WTC11 (cell line): Measurements from ENCODE around the gene ELP4.

Source experiments
- ATF3 ChIP-seq: sonication (generic); formaldehyde crosslinking; conservative IDR thresholded peaks from 2 replicates; pipeline ENCODE4 v1.8.1; 2022; ENCODE audit warnings: mild to moderate bottlenecking, missing genetic modification reagents
- ERG ChIP-seq: fragments of 250-450 bp; sonication (Bioruptor Pico); IDR thresholded peaks from 2 replicates; pipeline ENCODE4 v1.8.0; 2021; ENCODE audit warnings: mild to moderate bottlenecking

DNA sequence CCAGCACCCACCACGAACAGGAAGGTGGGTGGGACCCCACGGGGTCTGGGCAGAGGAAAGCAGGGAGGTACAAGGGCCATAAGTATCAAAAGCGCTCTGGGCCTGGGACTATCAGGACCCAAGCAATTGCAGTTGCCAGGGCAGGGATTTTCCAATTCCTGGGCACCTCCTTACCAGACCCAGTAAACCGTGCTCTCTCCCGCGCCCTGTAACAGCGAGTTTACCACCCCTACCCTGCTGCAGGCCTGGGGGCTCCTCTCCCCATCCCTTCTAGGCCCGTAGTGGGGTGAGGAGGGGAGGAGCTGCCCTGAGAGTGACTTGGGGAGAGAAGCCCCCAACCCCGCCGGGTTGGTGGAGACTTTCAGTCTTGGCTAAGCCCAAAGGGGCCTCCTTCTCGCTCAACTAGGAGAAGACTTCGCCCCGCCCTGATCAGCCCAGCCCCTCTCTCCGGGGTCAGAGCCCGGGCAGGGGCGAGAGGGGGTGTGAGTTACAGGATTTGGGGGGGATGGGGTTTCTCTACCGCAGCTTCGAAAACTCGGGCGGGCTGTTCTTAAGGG is 296.1 kb downstream of the ELP4 start:
- TF ChIP-seq ERG (CRISPR knock-in tag) (no peak), ATF3 (CRISPR knock-in tag) (no peak)
